ENCODE data around the gene SULT4A1. TPM values are rescaled to one million over a fixed set of nuclear protein-coding genes. Genes with fewer than 3 reads are reported as not detected.
A peak's percentile ranks its signal among the peaks of the same experiment; 100 is the strongest.

The SULT4A1 gene
- total RNA-seq, 1 experiment from 2014 or later = 12.6 TPM

DNA sequence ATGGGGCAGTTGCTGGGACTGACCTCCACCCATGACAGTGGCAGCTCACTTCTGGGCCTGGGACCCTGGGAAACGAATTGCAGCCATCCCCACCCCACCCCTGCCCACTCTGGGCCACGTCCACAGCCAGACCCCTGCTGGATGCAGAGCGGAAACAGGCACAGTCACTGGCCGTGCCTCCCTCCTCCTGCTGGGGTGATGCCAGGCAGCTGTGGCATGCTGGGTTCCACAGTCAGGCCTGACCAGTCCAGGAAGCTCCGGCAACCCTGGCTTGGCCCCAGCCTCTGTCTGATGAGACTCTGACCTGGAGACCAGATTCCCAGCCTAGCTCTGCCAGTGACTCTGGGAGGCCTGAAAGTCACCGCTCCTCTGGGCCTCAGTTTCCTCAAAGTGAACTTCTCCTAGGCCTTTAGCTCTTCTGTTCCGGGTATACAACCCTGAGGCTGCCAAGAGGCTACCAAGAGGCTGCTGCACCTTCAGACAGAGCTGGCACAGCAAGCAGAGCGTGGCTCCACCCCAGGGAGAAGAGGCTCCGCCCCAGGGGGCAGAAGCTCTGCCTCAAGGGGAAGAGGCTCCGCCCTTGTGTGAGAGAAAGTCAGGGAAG lies 8.9 kb downstream of the SULT4A1 start (continued):
- TF ChIP-seq, protein P1, sequence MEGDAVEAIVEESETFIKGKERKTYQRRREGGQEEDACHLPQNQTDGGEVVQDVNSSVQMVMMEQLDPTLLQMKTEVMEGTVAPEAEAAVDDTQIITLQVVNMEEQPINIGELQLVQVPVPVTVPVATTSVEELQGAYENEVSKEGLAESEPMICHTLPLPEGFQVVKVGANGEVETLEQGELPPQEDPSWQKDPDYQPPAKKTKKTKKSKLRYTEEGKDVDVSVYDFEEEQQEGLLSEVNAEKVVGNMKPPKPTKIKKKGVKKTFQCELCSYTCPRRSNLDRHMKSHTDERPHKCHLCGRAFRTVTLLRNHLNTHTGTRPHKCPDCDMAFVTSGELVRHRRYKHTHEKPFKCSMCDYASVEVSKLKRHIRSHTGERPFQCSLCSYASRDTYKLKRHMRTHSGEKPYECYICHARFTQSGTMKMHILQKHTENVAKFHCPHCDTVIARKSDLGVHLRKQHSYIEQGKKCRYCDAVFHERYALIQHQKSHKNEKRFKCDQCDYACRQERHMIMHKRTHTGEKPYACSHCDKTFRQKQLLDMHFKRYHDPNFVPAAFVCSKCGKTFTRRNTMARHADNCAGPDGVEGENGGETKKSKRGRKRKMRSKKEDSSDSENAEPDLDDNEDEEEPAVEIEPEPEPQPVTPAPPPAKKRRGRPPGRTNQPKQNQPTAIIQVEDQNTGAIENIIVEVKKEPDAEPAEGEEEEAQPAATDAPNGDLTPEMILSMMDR (IDR thresholded peaks at IDR 0.05) = no peak

DNA sequence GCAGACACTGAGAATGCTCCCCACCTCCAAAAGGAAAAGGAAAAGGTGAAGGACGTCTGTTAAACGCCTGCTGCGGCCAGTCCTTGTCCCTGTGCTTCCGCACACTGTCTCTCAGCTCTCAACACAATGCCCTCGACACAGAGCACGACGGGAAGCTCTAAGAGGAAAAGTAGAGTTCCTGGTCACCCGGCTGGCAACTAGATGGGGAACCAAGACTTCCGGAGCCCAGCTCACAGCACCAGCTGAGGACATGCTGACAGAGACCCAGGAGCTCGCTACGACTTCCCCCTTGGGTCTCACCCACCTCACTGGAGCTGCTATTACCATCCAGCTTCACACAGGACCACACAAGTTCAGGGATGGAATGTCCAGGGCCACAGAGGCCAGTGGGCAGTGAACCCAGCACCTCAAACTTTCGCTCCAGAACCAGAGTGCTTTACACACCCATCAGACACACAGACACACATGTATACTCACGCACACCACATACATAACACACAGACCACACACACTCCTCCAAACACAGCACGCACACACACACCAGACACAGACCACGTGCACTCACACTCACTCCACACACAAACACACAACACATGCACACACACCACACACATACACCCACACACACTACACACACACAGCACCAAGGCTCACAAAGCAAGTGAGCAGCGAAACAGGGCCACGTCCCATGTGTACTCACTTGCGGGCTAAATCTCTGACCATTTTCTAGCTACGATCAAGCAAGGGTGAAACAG lies 9.6 kb downstream of the SULT4A1 start:
- CTCF ChIA-PET = interaction anchor here (0.9 to 11.6 kb wide), 4 partner anchors 8 to 31 kb away, joined by 3 to 140 read pairs (median 5); partner anchors contain the start of gene SULT4A1
- ATAC-seq (no peak), DNase-seq (ENCODE audit: low spot score) (no peak)
- Mint-ChIP-seq H3K4me1 (peaks cover 29% of the 10 kb centered on the region), H3K4me3 (no peak overlapping the region), H3K36me3 (peaks cover 15% of the 10 kb centered on the region), H3K27ac (peak overlapping the region; percentile 51), H3K9me3 (peaks cover 16% of the 10 kb centered on the region), H3K27me3 (ENCODE audit: low read depth) (peaks cover 3% of the 10 kb centered on the region; the same call in 1 of the 2 replicates)
- POLR2A ChIA-PET = interaction anchor here (0.6 kb wide), 1 partner anchor 13 kb away, joined by 8 read pairs; no protein-coding TSS in a partner anchor
- TF ChIP-seq, protein P2, sequence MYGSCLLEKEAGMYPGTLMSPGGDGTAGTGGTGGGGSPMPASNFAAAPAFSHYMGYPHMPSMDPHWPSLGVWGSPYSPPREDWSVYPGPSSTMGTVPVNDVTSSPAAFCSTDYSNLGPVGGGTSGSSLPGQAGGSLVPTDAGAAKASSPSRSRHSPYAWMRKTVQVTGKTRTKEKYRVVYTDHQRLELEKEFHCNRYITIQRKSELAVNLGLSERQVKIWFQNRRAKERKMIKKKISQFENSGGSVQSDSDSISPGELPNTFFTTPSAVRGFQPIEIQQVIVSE (CRISPR knock-in tag; IDR thresholded peaks at IDR 0.05; ENCODE audit: borderline replicate concordance) = no peak
- TF ChIP-seq NFATC4 (CRISPR knock-in tag; IDR thresholded peaks at IDR 0.05) = no peak
- TF ChIP-seq ZNF317 (CRISPR knock-in tag; IDR thresholded peaks at IDR 0.05; ENCODE audit: borderline replicate concordance, low read depth) = no peak
- no peak for TF ChIP-seq MYBL2 (CRISPR knock-in tag; IDR thresholded peaks at IDR 0.05)
- no peak for TF ChIP-seq ZNF263 (CRISPR knock-in tag; IDR thresholded peaks at IDR 0.05; ENCODE audit: low read depth)
- TF ChIP-seq, protein P3, sequence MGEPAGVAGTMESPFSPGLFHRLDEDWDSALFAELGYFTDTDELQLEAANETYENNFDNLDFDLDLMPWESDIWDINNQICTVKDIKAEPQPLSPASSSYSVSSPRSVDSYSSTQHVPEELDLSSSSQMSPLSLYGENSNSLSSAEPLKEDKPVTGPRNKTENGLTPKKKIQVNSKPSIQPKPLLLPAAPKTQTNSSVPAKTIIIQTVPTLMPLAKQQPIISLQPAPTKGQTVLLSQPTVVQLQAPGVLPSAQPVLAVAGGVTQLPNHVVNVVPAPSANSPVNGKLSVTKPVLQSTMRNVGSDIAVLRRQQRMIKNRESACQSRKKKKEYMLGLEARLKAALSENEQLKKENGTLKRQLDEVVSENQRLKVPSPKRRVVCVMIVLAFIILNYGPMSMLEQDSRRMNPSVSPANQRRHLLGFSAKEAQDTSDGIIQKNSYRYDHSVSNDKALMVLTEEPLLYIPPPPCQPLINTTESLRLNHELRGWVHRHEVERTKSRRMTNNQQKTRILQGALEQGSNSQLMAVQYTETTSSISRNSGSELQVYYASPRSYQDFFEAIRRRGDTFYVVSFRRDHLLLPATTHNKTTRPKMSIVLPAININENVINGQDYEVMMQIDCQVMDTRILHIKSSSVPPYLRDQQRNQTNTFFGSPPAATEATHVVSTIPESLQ (CRISPR knock-in tag; IDR thresholded peaks at IDR 0.05) = no peak
- TF ChIP-seq SMAD4 (CRISPR knock-in tag; IDR thresholded peaks at IDR 0.05) = no peak
- TF ChIP-seq, protein P4, sequence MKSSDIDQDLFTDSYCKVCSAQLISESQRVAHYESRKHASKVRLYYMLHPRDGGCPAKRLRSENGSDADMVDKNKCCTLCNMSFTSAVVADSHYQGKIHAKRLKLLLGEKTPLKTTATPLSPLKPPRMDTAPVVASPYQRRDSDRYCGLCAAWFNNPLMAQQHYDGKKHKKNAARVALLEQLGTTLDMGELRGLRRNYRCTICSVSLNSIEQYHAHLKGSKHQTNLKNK (CRISPR knock-in tag; IDR thresholded peaks at IDR 0.05) = no peak
- TF ChIP-seq, protein P5, sequence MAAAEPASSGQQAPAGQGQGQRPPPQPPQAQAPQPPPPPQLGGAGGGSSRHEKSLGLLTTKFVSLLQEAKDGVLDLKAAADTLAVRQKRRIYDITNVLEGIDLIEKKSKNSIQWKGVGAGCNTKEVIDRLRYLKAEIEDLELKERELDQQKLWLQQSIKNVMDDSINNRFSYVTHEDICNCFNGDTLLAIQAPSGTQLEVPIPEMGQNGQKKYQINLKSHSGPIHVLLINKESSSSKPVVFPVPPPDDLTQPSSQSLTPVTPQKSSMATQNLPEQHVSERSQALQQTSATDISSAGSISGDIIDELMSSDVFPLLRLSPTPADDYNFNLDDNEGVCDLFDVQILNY (CRISPR knock-in tag; IDR thresholded peaks at IDR 0.05) = no peak
- no peak for TF ChIP-seq GTF2I (CRISPR knock-in tag; conservative IDR thresholded peaks at IDR 0.05)
- TF ChIP-seq NR3C1 (CRISPR knock-in tag; conservative IDR thresholded peaks at IDR 0.05; ENCODE audit: low read depth) = no peak
- TF ChIP-seq NFE2L1 (CRISPR knock-in tag; IDR thresholded peaks at IDR 0.05) = no peak
- TF ChIP-seq, protein P6, sequence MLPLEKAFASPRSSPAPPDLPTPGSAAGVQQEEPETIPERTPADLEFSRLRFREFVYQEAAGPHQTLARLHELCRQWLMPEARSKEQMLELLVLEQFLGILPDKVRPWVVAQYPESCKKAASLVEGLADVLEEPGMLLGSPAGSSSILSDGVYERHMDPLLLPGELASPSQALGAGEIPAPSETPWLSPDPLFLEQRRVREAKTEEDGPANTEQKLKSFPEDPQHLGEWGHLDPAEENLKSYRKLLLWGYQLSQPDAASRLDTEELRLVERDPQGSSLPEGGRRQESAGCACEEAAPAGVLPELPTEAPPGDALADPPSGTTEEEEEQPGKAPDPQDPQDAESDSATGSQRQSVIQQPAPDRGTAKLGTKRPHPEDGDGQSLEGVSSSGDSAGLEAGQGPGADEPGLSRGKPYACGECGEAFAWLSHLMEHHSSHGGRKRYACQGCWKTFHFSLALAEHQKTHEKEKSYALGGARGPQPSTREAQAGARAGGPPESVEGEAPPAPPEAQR (CRISPR knock-in tag; IDR thresholded peaks at IDR 0.05) = no peak

DNA sequence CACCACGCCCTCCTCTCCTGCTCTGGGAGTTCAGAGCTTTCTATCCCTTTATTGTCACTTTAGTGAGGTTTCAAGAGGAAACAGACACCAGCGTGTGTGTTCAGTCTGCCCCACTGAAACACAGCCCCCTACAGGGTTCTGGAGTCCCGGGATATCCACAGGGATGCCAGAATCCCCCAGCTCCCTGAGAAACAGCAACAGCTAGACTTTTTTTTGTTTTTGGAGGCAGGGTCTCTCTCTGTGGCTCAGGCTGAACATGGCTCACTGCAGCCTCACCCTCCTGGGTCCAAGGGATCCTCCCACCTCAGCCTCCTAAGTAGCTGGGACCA lies 10.4 kb downstream of the SULT4A1 start:
- DNase-seq (ENCODE audit: low spot score) (no peak), ATAC-seq (no peak)
- Mint-ChIP-seq H3K27me3 (ENCODE audit: low read depth) (peaks cover 2% of the 10 kb centered on the region; the same call in 1 of the 2 replicates), H3K4me3 (no peak overlapping the region), H3K36me3 (peaks cover 8% of the 10 kb centered on the region), H3K27ac (no peak overlapping the region), H3K4me1 (peaks cover 29% of the 10 kb centered on the region), H3K9me3 (peaks cover 8% of the 10 kb centered on the region)
- ChIA-PET POLR2A (interaction anchor here (0.6 kb wide), 1 partner anchor 116 kb away, joined by 6 read pairs; no protein-coding TSS in a partner anchor), CTCF (interaction anchor here (0.7 to 11.6 kb wide), 3 partner anchors 10 to 32 kb away, joined by 4 to 140 read pairs (median 6); partner anchors contain the start of gene SULT4A1)
- TF ChIP-seq, protein P7, sequence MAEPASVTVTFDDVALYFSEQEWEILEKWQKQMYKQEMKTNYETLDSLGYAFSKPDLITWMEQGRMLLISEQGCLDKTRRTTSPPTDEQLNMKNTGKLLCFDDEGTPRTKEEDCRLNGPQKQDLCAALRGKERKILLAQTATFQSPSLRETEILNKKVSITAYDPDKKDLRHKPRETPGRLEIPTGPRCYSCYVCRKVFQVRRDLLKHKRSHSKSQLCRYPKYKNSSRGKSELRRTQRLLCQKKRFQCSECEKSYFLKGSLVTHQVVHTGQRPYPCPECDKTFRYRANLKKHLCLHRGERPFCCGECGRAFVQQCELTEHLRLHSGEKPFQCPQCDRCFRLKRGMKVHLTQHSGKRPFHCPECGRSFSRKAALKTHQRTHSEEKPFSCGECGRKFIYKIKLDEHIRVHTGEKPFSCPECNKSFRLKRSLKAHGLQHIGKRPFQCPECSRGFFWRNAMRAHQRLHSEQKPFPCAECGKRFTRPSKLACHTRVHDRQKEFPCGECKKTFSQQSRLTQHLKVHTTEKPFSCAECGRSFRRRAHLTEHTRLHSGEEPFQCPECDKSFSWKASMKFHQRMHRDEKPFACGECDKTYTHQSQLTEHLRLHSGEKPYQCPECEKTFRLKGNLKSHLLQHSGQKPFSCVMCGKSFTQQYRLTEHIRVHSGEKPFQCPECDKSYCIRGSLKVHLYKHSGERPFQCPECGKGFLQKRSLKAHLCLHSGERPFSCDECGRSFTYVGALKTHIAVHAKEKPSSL (CRISPR knock-in tag; conservative IDR thresholded peaks at IDR 0.05) = no peak
- TF ChIP-seq JUN (CRISPR knock-in tag; IDR thresholded peaks at IDR 0.05) = no peak
- TF ChIP-seq, protein P5 (CRISPR knock-in tag; IDR thresholded peaks at IDR 0.05) = no peak
- TF ChIP-seq, protein P3 (CRISPR knock-in tag; IDR thresholded peaks at IDR 0.05) = no peak

All from WTC11 (cell line).